BLaER1 (cell line): ENCODE data around the gene PLPP6.
A peak's percentile ranks its signal among the peaks of the same experiment; 100 is the strongest.

Experiments
- H3K27ac ChIP-seq: shearing (Covaris generic); formaldehyde crosslinking; 2 replicates; pipeline ENCODE4 v1.8.1; 2022
- H3K27me3 ChIP-seq: shearing (Covaris generic); formaldehyde crosslinking; 2 replicates; pipeline ENCODE4 v1.8.1; 2022
- H3K36me3 ChIP-seq: shearing (Covaris generic); formaldehyde crosslinking; 2 replicates; pipeline ENCODE4 v1.8.1; 2022
- H3K4me1 ChIP-seq: shearing (Covaris generic); formaldehyde crosslinking; 2 replicates; pipeline ENCODE4 v1.8.1; 2022
- H3K4me2 ChIP-seq: shearing (Covaris generic); formaldehyde crosslinking; 2 replicates; pipeline ENCODE4 v1.8.1; 2022
- H3K4me3 ChIP-seq: shearing (Covaris generic); formaldehyde crosslinking; 2 replicates; pipeline ENCODE4 v1.8.1; 2022
- H3K9ac ChIP-seq: shearing (Covaris generic); formaldehyde crosslinking; 2 replicates; pipeline ENCODE4 v1.8.1; 2022
- H3K9me3 ChIP-seq: shearing (Covaris generic); formaldehyde crosslinking; 2 replicates; pipeline ENCODE4 v1.8.1; 2022
- H4K20me1 ChIP-seq: shearing (Covaris generic); formaldehyde crosslinking; 2 replicates; pipeline ENCODE4 v1.8.1; 2022
- Cebpa-rat ChIP-seq: shearing (Covaris generic); IDR thresholded peaks from 2 replicates; pipeline ENCODE4 v1.8.1; 2022

The PLPP6 gene

GRCh38 chr9:4662108-4662988, at the start of gene PLPP6:
PLPP6 (plus strand) TSS chr9:4662294; CDS start chr9:4662376, 82 bp downstream.
- peaks cover 40% of the 10 kb centered on the region for H3K4me1 ChIP-seq
- TF ChIP-seq Cebpa-rat, result 0 out of 2 replicates have a peak, but pooled peaks have one; percentile 10
- H3K9me3 ChIP-seq, result no peaks in the 10 kb centered on the region
- peak within 1 kb of the TSS; percentile 77 for H3K9ac ChIP-seq
- no peaks in the 10 kb centered on the region for H4K20me1 ChIP-seq
- H3K27ac ChIP-seq, result peak within 1 kb of the TSS; percentile 79
- peak within 1 kb of the TSS; percentile 93 for H3K4me2 ChIP-seq
- no peaks in the 10 kb centered on the region for H3K27me3 ChIP-seq
- H3K4me3 ChIP-seq, result peak within 1 kb of the TSS; percentile 78
- H3K36me3 ChIP-seq, result no peaks in the 10 kb centered on the region

GRCh38 chr9:4614627-4615026, 47.5 kb upstream of the PLPP6 start:
- H3K27me3 ChIP-seq, result no peaks in the 10 kb centered on the region
- H3K36me3 ChIP-seq, result no peaks in the 10 kb centered on the region
- H3K9me3 ChIP-seq, result no peaks in the 10 kb centered on the region
- no peak overlapping the region for H3K9ac ChIP-seq
- no peak for TF ChIP-seq Cebpa-rat
- H3K4me2 ChIP-seq, result no peak overlapping the region
- no peak overlapping the region for H3K4me3 ChIP-seq
- no peak overlapping the region for H3K27ac ChIP-seq
- H4K20me1 ChIP-seq, result no peaks in the 10 kb centered on the region
- no peaks in the 10 kb centered on the region for H3K4me1 ChIP-seq

- Histone ChIP-seq H3K4me1 (no peaks in the 10 kb centered on the region), H3K4me3 (no peak overlapping the region), H3K36me3 (no peaks in the 10 kb centered on the region), H3K4me2 (no peak overlapping the region), H4K20me1 (no peaks in the 10 kb centered on the region), H3K9ac (no peak overlapping the region), H3K9me3 (no peaks in the 10 kb centered on the region), H3K27ac (no peak overlapping the region), H3K27me3 (no peaks in the 10 kb centered on the region)
- no peak for TF ChIP-seq Cebpa-rat
Measured at GRCh38 chr9:4615251-4615650, 46.8 kb upstream of the PLPP6 start.

- Histone ChIP-seq H3K27me3 (no peaks in the 10 kb centered on the region), H3K27ac (no peak overlapping the region), H4K20me1 (no peaks in the 10 kb centered on the region), H3K9ac (no peak overlapping the region), H3K9me3 (no peaks in the 10 kb centered on the region), H3K4me2 (no peak overlapping the region), H3K4me1 (no peaks in the 10 kb centered on the region), H3K36me3 (no peaks in the 10 kb centered on the region), H3K4me3 (no peak overlapping the region)
- TF ChIP-seq Cebpa-rat, result no peak
Measured at GRCh38 chr9:4615778-4616177, 46.3 kb upstream of the PLPP6 start.

GRCh38 chr9:4617752-4618151, 44.3 kb upstream of the PLPP6 start:
- Histone ChIP-seq H3K4me2 (no peak overlapping the region), H3K27me3 (no peaks in the 10 kb centered on the region), H3K4me1 (no peaks in the 10 kb centered on the region), H3K27ac (no peak overlapping the region), H3K9ac (no peak overlapping the region), H4K20me1 (no peaks in the 10 kb centered on the region), H3K4me3 (no peak overlapping the region), H3K9me3 (no peaks in the 10 kb centered on the region), H3K36me3 (no peaks in the 10 kb centered on the region)
- no peak for TF ChIP-seq Cebpa-rat

GRCh38 chr9:4618700-4619099, 43.4 kb upstream of the PLPP6 start:
- H3K9ac ChIP-seq, result no peak overlapping the region
- no peaks in the 10 kb centered on the region for H3K36me3 ChIP-seq
- no peak overlapping the region for H3K27ac ChIP-seq
- no peaks in the 10 kb centered on the region for H3K9me3 ChIP-seq
- H3K4me1 ChIP-seq, result no peaks in the 10 kb centered on the region
- TF ChIP-seq Cebpa-rat, result no peak
- H3K27me3 ChIP-seq, result no peaks in the 10 kb centered on the region
- no peak overlapping the region for H3K4me2 ChIP-seq
- no peaks in the 10 kb centered on the region for H4K20me1 ChIP-seq
- no peak overlapping the region for H3K4me3 ChIP-seq

GRCh38 chr9:4620057-4620765, 41.9 kb upstream of the PLPP6 start:
- H3K4me2 ChIP-seq, result no peak overlapping the region
- no peak overlapping the region for H3K9ac ChIP-seq
- H3K27ac ChIP-seq, result no peak overlapping the region
- no peaks in the 10 kb centered on the region for H3K9me3 ChIP-seq
- H3K4me1 ChIP-seq, result no peaks in the 10 kb centered on the region
- no peaks in the 10 kb centered on the region for H4K20me1 ChIP-seq
- H3K27me3 ChIP-seq, result no peaks in the 10 kb centered on the region
- H3K36me3 ChIP-seq, result no peaks in the 10 kb centered on the region
- no peak for TF ChIP-seq Cebpa-rat
- H3K4me3 ChIP-seq, result no peak overlapping the region

GRCh38 chr9:4620881-4621555, 41.1 kb upstream of the PLPP6 start:
- no peak overlapping the region for H3K4me3 ChIP-seq
- TF ChIP-seq Cebpa-rat, result no peak
- no peaks in the 10 kb centered on the region for H3K36me3 ChIP-seq
- H3K27ac ChIP-seq, result no peak overlapping the region
- no peaks in the 10 kb centered on the region for H3K9me3 ChIP-seq
- no peak overlapping the region for H3K9ac ChIP-seq
- H4K20me1 ChIP-seq, result no peaks in the 10 kb centered on the region
- no peaks in the 10 kb centered on the region for H3K27me3 ChIP-seq
- no peak overlapping the region for H3K4me2 ChIP-seq
- no peaks in the 10 kb centered on the region for H3K4me1 ChIP-seq

GRCh38 chr9:4622016-4622415, 40.1 kb upstream of the PLPP6 start:
- Histone ChIP-seq H3K36me3 (no peaks in the 10 kb centered on the region), H4K20me1 (no peaks in the 10 kb centered on the region), H3K4me2 (no peak overlapping the region), H3K27ac (no peak overlapping the region), H3K9ac (no peak overlapping the region), H3K9me3 (no peaks in the 10 kb centered on the region), H3K4me3 (no peak overlapping the region), H3K4me1 (no peaks in the 10 kb centered on the region), H3K27me3 (no peaks in the 10 kb centered on the region)
- no peak for TF ChIP-seq Cebpa-rat

GRCh38 chr9:4630836-4631235, 31.3 kb upstream of the PLPP6 start:
- Histone ChIP-seq H3K9me3 (no peaks in the 10 kb centered on the region), H3K4me1 (no peaks in the 10 kb centered on the region), H3K4me2 (no peak overlapping the region), H3K9ac (no peak overlapping the region), H4K20me1 (no peaks in the 10 kb centered on the region), H3K27me3 (no peaks in the 10 kb centered on the region), H3K27ac (no peak overlapping the region), H3K36me3 (no peaks in the 10 kb centered on the region), H3K4me3 (no peak overlapping the region)
- TF ChIP-seq Cebpa-rat, result no peak
